Tibial nerve (tissue), 4 donors: Measurements from ENCODE around the gene ACER2.

ENCODE experiments used
- CTCF ChIP-seq, 5 experiments: fragments of 200-600 bp in 3 of 5; fragments of 450-650 bp in 2 of 5; sonication (generic) in 3 of 5; IDR thresholded peaks; one replicate each; pipeline ENCODE4 v1.5.1; 2016 to 2019; ENCODE audit warnings: antibody characterized with exemption in 5 of 5, mild to moderate bottlenecking in 3 of 5, moderate library complexity in 2 of 5
- EP300 ChIP-seq, 2 donors: sonication (generic); formaldehyde crosslinking; IDR thresholded peaks; one replicate each; pipeline ENCODE4 v1.6.1; 2017; ENCODE audit warnings: antibody characterized with exemption in 2 of 2, mild to moderate bottlenecking in 1 of 2
- POLR2A ChIP-seq, 2 donors: fragments of 450-650 bp; IDR thresholded peaks; one replicate each; pipeline ENCODE4 v1.6.1; 2017; ENCODE audit warnings: antibody characterized with exemption in 2 of 2, mild to moderate bottlenecking in 2 of 2, moderate library complexity in 2 of 2

DNA sequence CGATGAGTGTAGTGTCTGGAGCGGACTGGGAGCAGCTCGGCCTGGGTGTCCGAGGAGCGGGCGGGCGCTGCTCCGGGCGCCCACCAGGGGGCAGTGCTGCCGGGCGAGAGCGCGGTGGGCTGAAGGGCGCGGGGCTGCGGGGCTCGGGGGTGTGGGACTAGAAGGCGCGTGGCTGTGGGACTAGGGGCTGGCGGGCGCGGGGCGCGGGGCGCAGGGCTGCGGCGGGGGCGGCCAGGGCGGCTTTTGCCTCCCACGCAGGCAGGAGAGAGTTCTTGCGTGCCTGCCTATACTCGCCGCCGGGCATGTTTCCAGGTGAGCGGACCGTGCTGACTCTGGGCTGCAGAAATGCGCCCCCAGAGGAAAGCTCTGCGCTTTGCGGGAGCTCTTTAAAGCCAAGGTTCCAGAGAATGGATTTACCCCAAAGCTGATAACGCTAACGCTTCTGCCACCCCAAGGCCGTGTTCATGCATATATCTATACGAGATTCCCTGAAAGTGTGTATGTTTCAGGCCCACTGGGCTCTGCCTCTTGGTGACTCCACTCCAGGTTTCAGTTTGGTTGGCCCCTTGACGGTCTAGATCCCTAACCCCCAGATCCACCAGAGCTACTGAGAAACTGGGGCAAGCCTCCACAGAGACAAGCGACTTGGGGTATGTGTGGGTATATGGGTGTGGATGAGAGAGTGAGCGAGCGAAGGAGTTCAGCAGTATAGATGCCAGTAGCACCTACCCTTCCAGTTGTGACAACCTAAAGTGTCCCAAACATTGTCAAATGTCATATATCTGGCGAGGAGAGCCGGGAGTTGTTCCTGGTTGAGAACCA lies 56.2 kb downstream of the ACER2 start:
- TF ChIP-seq POLR2A (IDR thresholded peaks at IDR 0.05): no peak
- peak; percentile 77 to 92 (median 88) for TF ChIP-seq CTCF (IDR thresholded peaks at IDR 0.05)
- no peak for TF ChIP-seq EP300 (IDR thresholded peaks at IDR 0.05)
